NT2/D1 (cell line): ENCODE results near the gene ZWINT.

ENCODE experiments used
- DNase-seq: peaks from one replicate; pipeline ENCODE4 v3.0.0-alpha.2; 2011; ENCODE audit warnings: low read depth, low spot score
- H3K27me3 ChIP-seq: 2 replicates; pipeline ENCODE4 v1.6.0; 2011; ENCODE audit warnings: mild to moderate bottlenecking; ENCODE audit not compliant: insufficient read length, insufficient read depth
- H3K36me3 ChIP-seq: 2 replicates; pipeline ENCODE4 v1.6.1; 2011; ENCODE audit warnings: mild to moderate bottlenecking, low read length, mixed read lengths; ENCODE audit not compliant: insufficient read depth, insufficient read length
- H3K4me1 ChIP-seq: 2 replicates; pipeline ENCODE4 v1.5.1; 2011; ENCODE audit not compliant: insufficient read depth, insufficient read length
- H3K4me3 ChIP-seq: 2 replicates; pipeline ENCODE4 v1.5.1; 2011; ENCODE audit warnings: low read depth; ENCODE audit not compliant: insufficient read length
- H3K9ac ChIP-seq: 2 replicates; pipeline ENCODE4 v1.6.0; 2011; ENCODE audit warnings: low read depth; ENCODE audit not compliant: insufficient read length
- H3K9me3 ChIP-seq: 2 replicates; pipeline ENCODE4 v1.5.1; 2011; ENCODE audit warnings: mild to moderate bottlenecking, low read length; ENCODE audit not compliant: insufficient read depth
- SUZ12 ChIP-seq: IDR thresholded peaks from 2 replicates; pipeline ENCODE4 v1.6.1; 2011; ENCODE audit not compliant: insufficient read length, insufficient read depth; ENCODE audit errors: extremely low read depth
- YY1 ChIP-seq: IDR thresholded peaks from 2 replicates; pipeline ENCODE4 v1.6.1; 2011; ENCODE audit not compliant: insufficient read length, insufficient read depth
- ZNF274 ChIP-seq: IDR thresholded peaks from 2 replicates; pipeline ENCODE4 v1.6.1; 2011; ENCODE audit warnings: mild to moderate bottlenecking, low read depth, low read length

ZWINT gene

DNA sequence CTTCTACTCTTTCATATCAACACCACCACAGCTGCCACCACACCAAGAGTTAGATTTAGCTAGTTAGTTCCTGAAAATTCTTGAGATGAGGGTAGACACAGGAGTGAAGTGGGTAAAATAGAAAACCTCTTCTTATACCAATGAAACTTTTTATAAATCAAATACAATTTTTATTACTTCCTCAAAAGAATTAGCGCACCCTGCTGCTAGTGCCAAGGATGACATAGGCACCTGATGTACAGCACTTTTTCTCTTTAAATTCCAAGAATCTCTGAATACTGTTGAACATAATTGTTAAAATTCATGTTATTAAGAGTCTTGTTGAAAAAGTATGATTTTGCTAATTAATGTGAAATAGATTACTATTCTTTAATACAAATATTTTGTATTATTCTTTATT, 11.4 kb downstream of the ZWINT start:
- H3K27me3 ChIP-seq, result no peaks in the 10 kb centered on the region
- H3K9me3 ChIP-seq, result no peaks in the 10 kb centered on the region
- DNase-seq, result no peak

GRCh38 chr10:56348101-56348500, 13.0 kb downstream of the ZWINT start:
- H3K9me3 ChIP-seq, result no peaks in the 10 kb centered on the region

More for the DNA sequence above, 11.4 kb downstream of the ZWINT start:
- Histone ChIP-seq H3K36me3 (no peaks in the 10 kb centered on the region), H3K4me3 (no peak overlapping the region), H3K4me1 (no peaks in the 10 kb centered on the region), H3K9ac (no peak overlapping the region)
- TF ChIP-seq ZNF274, result no peak
- TF ChIP-seq SUZ12, result no peak
- no peak for TF ChIP-seq YY1

GRCh38 chr10:56346845-56347415, 14.1 kb downstream of the ZWINT start:
- no peaks in the 10 kb centered on the region for H3K27me3 ChIP-seq
- DNase-seq, result no peak

More at GRCh38 chr10:56348101-56348500, 13.0 kb downstream of the ZWINT start:
- H3K4me1 ChIP-seq, result no peaks in the 10 kb centered on the region
- H3K9ac ChIP-seq, result no peak overlapping the region
- DNase-seq, result no peak
- H3K4me3 ChIP-seq, result no peak overlapping the region
- H3K36me3 ChIP-seq, result no peaks in the 10 kb centered on the region
- no peaks in the 10 kb centered on the region for H3K27me3 ChIP-seq
- TF ChIP-seq SUZ12 (no peak), YY1 (no peak), ZNF274 (no peak)

DNA sequence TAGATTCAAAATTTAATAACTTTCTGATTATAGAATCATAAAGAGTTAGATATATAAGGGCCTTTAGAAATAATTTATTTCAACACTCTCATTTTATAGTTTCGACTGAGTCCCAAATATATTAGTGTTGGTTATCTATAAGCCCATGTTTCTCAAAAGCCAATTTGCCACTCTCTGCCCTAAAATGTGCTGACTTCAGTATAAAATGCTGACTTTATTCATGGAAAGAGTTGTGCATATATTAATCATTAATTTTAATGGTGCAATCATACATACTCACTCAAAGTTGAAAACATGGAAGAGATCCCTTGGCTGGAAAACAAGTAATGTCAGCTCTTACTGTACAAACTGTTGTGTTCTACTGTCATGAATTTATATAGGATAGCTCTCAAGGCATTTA, 19.4 kb downstream of the ZWINT start:
- no peaks in the 10 kb centered on the region; the same call in 1 of the 2 replicates for H3K9me3 ChIP-seq
- H3K27me3 ChIP-seq, result no peaks in the 10 kb centered on the region
- H3K9ac ChIP-seq, result no peak overlapping the region
- TF ChIP-seq ZNF274 (no peak), SUZ12 (no peak), YY1 (no peak)
- no peak overlapping the region for H3K4me3 ChIP-seq
- no peaks in the 10 kb centered on the region for H3K36me3 ChIP-seq
- no peaks in the 10 kb centered on the region for H3K4me1 ChIP-seq
- DNase-seq, result no peak

More at GRCh38 chr10:56346845-56347415, 14.1 kb downstream of the ZWINT start:
- Histone ChIP-seq H3K9ac (no peak overlapping the region), H3K9me3 (no peaks in the 10 kb centered on the region), H3K4me1 (no peaks in the 10 kb centered on the region), H3K36me3 (no peaks in the 10 kb centered on the region), H3K4me3 (no peak overlapping the region)
- TF ChIP-seq YY1 (no peak), SUZ12 (no peak), ZNF274 (no peak)

DNA sequence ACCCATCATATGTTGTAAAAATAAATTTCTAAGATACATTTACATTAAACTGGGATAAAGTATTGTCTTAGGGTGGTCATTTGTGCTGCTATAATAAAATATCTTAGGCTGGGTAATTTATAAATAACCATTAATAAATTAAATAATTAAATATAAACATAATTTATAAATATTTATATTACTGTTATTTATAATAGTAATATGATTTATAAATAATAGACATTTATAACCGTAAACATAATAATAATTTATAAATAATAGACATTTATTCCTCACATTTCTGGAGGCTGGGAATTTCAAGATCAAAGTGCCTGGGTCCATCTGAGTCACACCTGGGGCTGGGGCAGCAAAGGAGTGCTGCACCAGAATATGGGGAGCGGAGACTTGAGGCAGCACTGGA, 31.1 kb downstream of the ZWINT start:
- Histone ChIP-seq H3K36me3 (no peaks in the 10 kb centered on the region), H3K4me1 (no peaks in the 10 kb centered on the region), H3K4me3 (no peak overlapping the region), H3K9ac (no peak overlapping the region), H3K27me3 (no peaks in the 10 kb centered on the region), H3K9me3 (no peaks in the 10 kb centered on the region)
- no peak for DNase-seq
- TF ChIP-seq SUZ12 (no peak), ZNF274 (no peak), YY1 (no peak)

GRCh38 chr10:56327118-56327517, 33.9 kb downstream of the ZWINT start:
- no peaks in the 10 kb centered on the region for H3K27me3 ChIP-seq
- H3K4me1 ChIP-seq, result no peaks in the 10 kb centered on the region
- no peaks in the 10 kb centered on the region for H3K36me3 ChIP-seq
- DNase-seq, result no peak
- H3K9ac ChIP-seq, result no peak overlapping the region
- no peaks in the 10 kb centered on the region for H3K9me3 ChIP-seq
- TF ChIP-seq YY1 (no peak), SUZ12 (no peak), ZNF274 (no peak)
- H3K4me3 ChIP-seq, result no peak overlapping the region

DNA sequence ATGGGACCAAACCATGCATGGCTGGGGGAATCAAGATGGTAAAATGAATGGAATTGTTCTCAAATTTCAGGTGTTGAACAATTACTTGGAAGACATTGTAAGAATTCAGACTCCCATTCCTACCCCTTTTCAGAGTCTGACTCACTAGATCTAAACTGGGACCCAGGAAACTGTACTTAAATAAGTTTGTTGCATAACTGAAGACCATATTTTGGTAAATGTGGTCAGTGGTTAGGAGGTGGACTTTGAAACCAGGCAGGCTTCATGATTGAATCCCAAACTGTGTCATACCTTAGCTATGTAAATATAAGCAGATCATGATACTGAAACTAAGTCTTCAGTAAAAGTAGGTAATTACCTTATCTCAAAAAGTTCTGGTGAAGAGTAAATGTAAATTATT, 41.7 kb downstream of the ZWINT start:
- DNase-seq, result no peak

More for the DNA sequence above, 41.7 kb downstream of the ZWINT start:
- H3K9ac ChIP-seq, result no peak overlapping the region
- no peaks in the 10 kb centered on the region for H3K36me3 ChIP-seq
- H3K4me1 ChIP-seq, result no peaks in the 10 kb centered on the region
- H3K4me3 ChIP-seq, result no peak overlapping the region
- H3K9me3 ChIP-seq, result no peaks in the 10 kb centered on the region; the same call in 1 of the 2 replicates
- H3K27me3 ChIP-seq, result no peaks in the 10 kb centered on the region
- TF ChIP-seq SUZ12 (no peak), YY1 (no peak), ZNF274 (no peak)
